Liver (tissue), 9 donors: ENCODE data around the gene GPAT2. TPM values are rescaled to one million over a fixed set of nuclear protein-coding genes. Genes with fewer than 3 reads are reported as not detected.
"Not testable (repeated sequence)": the region's sequence is repeated elsewhere in the genome, so short reads cannot be mapped to it uniquely, and the experiment has no call there.

Experiments
- DNase-seq: peaks from one replicate; pipeline ENCODE4 v3.0.0-alpha.2; 2017; ENCODE audit warnings: low spot score
- H3K27ac ChIP-seq, 2 donors: one replicate each; pipeline ENCODE4 v1.7.0; 2013; ENCODE audit warnings: inconsistent platforms in 2 of 2, low read length in 2 of 2, control low read depth in 1 of 2, low read depth in 1 of 2, mild to moderate bottlenecking in 1 of 2
- H3K27me3 ChIP-seq, 4 donors: one replicate each; pipeline versions ENCODE4 v1.6.1 to v1.7.0; 2013; ENCODE audit warnings: low read length in 3 of 4, inconsistent platforms in 1 of 4, mild to moderate bottlenecking in 1 of 4, moderate library complexity in 1 of 4; ENCODE audit not compliant: control insufficient read depth in 4 of 4, insufficient read depth in 4 of 4
- H3K36me3 ChIP-seq, 4 donors: one replicate each; pipeline versions ENCODE4 v1.6.1 to v1.7.0; 2013; ENCODE audit warnings: low read length in 3 of 4, mild to moderate bottlenecking in 3 of 4, low read depth in 1 of 4, moderate library complexity in 1 of 4; ENCODE audit not compliant: control insufficient read depth in 4 of 4, insufficient read depth in 3 of 4
- H3K4me1 ChIP-seq, 4 donors: one replicate each; pipeline versions ENCODE4 v1.6.1 to v1.7.0; 2013; ENCODE audit warnings: low read length in 3 of 4, mild to moderate bottlenecking in 3 of 4, moderate library complexity in 1 of 4; ENCODE audit not compliant: control insufficient read depth in 4 of 4, insufficient read depth in 4 of 4
- H3K4me3 ChIP-seq, 3 donors: one replicate each; pipeline versions ENCODE4 v1.6.1 to v1.7.0; 2013; ENCODE audit warnings: low read length in 3 of 3, control low read depth in 1 of 3, low read depth in 1 of 3, mild to moderate bottlenecking in 1 of 3
- H3K9ac ChIP-seq, 2 donors: one replicate each; pipeline ENCODE4 v1.7.0; 2013; ENCODE audit warnings: low read length in 2 of 2, mild to moderate bottlenecking in 2 of 2, moderate library complexity in 2 of 2, control low read depth in 1 of 2, low read depth in 1 of 2
- H3K9me3 ChIP-seq, 4 donors: one replicate each; pipeline versions ENCODE4 v1.6.1 to v1.7.0; 2013; ENCODE audit warnings: low read length in 3 of 4; ENCODE audit not compliant: control insufficient read depth in 4 of 4
- RAD21 ChIP-seq, 2 donors: IDR thresholded peaks; 2 replicates each; pipeline ENCODE4 v1.6.1; 2016; ENCODE audit warnings: antibody characterized with exemption in 2 of 2, mild to moderate bottlenecking in 2 of 2
- WGBS: extraction: QIAGEN DNeasy Blood & Tissue Kit; methylation state at CpG from one replicate; pipeline ENCODE4 v1.1.7; 2013; 5-methylcytosine and 5-hydroxymethylcytosine counted together
- polyA plus RNA-seq, 2 donors: library from polyadenylated mRNA; stranded (reverse) in 1 of 2; unstranded in 1 of 2; fragments of 200-250 nt in 1 of 2; fragments of >200 nt in 1 of 2; fragmentation: Nextera tagmentation in 1 of 2; extraction: Ambion mirVana in 1 of 2; gene quantifications; one replicate each; pipeline versions ENCODE4 v1.2.1 to v1.2.3, GENCODE V29; 2013 to 2015
- total RNA-seq, 2 donors: library from RNA; depleted of rRNA; stranded (reverse); fragments of >200 nt; gene quantifications; one replicate each; pipeline ENCODE4 v1.2.3, GENCODE V29; 2014
- TF ChIP-seq, protein P1 (sequence below): fragments of 150-350 bp; IDR thresholded peaks from 2 replicates; pipeline ENCODE4 v1.5.1; 2017; ENCODE audit warnings: improper control_type of control experiment, low read depth, low read length; ENCODE audit not compliant: missing input control
- donor health status: healthy.
- donor health status: healthy.
- donor health status: healthy.
- donor health status: healthy.
- donor health status: healthy.

GPAT2 gene
- total and polyA plus RNA-seq, 4 donors = 0.33 to 3.1 (median 0.51) TPM

DNA sequence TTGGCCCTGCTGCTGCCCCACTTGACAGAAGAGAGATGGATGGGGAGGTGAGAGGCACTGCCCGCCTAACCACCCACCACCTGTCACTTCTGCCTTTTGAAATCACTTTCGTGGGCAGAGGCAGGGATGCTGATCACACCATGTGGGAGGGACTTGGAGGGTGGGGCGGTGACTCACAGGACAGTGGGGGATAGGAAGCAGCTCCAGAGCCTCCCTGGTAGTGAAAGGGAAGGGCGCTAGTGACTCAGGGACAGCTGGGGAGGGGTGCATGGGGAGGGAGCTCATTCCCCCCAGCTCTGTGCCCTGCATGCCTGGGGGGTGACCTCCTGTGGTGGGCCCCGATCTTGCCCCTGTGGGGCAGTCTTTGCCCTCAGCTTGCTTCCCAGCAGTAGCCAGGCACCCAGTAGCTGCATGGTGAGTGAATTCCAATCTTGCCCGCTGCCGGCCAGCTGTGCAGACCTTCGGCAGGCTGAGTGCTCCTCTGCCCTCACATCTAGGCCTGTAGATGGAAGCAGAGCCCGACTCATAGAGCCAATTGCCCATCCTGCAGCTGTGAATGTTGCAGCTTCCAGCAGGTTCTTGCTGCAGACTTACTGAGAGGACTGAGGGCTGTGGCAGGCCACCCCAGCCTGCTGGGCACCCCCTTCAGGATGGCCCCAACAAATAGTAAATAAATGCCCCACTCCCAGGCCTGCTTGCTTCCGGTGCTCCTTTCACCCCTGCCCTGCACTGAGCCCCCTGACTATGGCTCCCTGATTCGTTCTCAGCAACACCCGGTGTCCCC lies 28.6 kb upstream of the GPAT2 start:
- H3K9ac ChIP-seq, H3K4me1 ChIP-seq, H3K27ac ChIP-seq, H3K4me3 ChIP-seq, H3K9me3 ChIP-seq, DNase-seq, H3K36me3 ChIP-seq, H3K27me3 ChIP-seq: not testable (repeated sequence)
- WGBS = 72% methylated on average over 11 of the region's 12 CpGs
- TF ChIP-seq, protein P1, sequence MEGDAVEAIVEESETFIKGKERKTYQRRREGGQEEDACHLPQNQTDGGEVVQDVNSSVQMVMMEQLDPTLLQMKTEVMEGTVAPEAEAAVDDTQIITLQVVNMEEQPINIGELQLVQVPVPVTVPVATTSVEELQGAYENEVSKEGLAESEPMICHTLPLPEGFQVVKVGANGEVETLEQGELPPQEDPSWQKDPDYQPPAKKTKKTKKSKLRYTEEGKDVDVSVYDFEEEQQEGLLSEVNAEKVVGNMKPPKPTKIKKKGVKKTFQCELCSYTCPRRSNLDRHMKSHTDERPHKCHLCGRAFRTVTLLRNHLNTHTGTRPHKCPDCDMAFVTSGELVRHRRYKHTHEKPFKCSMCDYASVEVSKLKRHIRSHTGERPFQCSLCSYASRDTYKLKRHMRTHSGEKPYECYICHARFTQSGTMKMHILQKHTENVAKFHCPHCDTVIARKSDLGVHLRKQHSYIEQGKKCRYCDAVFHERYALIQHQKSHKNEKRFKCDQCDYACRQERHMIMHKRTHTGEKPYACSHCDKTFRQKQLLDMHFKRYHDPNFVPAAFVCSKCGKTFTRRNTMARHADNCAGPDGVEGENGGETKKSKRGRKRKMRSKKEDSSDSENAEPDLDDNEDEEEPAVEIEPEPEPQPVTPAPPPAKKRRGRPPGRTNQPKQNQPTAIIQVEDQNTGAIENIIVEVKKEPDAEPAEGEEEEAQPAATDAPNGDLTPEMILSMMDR = peak; percentile 22
- peak; percentile 29 to 58 for TF ChIP-seq RAD21 (IDR thresholded peaks at IDR 0.05)

DNA sequence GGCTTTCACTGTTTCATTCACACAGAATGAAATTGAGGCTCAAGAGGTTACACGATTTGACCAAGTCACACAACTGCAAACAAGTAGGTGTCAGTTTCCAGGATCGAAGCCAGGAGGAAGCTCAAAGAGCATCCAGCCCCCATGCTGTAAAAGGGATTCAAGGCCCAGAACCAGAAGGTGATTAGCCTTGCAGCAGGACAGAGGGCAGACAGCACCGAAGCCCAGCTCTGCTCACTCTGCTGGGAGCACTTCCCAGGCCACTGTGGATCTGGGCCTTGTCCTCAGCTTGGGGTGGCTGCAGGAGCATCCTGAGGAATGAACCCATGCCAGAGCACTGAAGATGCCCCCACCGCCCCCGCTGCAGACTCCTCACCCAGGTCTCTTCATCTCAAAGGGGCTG lies 27.8 kb upstream of the GPAT2 start:
- WGBS = 75% methylated on average over 3 of the region's 5 CpGs
- H3K4me3 ChIP-seq, H3K4me1 ChIP-seq, H3K9ac ChIP-seq, H3K27me3 ChIP-seq, DNase-seq, H3K27ac ChIP-seq, H3K9me3 ChIP-seq, H3K36me3 ChIP-seq: not testable (repeated sequence)

DNA sequence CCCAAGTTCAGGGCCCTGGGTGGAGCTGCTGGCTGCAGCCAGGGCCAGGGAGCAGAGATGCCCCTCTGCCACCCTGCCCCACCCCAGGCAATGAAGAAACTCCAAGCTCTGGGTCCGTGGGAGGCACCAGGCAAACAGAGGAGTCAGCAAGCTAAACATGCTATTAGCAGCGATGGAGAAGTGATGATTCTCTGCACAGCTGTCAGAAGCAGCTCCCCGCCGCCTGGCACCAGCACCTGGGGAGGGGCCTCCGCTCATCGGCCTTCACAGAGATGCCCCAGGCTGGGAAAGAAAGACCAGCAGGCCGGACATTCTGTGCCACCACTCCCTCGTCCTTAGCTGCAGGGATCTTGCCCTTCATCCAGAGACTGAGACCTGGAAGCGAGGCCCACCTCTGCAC lies 27.2 kb upstream of the GPAT2 start:
- H3K4me1 ChIP-seq, H3K27ac ChIP-seq, H3K9me3 ChIP-seq, DNase-seq, H3K4me3 ChIP-seq, H3K36me3 ChIP-seq, H3K27me3 ChIP-seq, H3K9ac ChIP-seq: not testable (repeated sequence)
- WGBS = 83% methylated on average over 9 of the region's 9 CpGs

DNA sequence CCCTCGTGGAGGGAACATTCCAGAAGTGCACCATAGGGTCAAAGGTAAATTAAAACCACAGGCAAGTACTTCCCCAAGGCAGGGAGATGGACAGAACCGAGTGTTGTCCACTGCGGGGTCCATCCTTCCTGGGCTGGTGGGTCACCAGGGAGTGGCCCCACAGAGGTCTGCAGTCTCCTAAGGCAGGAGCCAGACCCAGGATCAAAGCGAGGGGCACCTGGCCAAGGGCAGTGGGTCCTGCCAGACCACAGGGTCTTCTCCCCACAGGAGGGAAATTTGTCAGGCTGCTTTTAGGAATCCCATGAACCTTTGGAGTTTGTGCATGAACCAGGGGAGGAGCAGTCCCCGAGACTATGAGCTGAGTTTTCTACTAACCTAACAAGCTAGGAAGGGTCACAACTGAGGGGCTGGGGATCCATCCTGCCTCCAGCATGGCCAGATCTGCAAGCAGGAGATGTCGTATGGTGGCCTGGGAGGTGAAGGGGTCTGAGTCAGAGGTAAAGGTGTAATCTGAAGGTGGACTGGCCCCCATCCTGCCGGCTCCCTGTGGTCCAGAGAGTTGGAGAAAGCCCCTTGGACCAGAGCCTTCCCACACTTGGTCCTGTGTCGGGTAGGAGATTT lies 26.6 kb upstream of the GPAT2 start:
- not testable (repeated sequence) for H3K9me3 ChIP-seq, H3K4me1 ChIP-seq, H3K36me3 ChIP-seq, H3K27ac ChIP-seq, H3K27me3 ChIP-seq, H3K9ac ChIP-seq, H3K4me3 ChIP-seq
- DNase-seq = peak; percentile 32
- 79% methylated on average over 8 of the region's 8 CpGs for WGBS

DNA sequence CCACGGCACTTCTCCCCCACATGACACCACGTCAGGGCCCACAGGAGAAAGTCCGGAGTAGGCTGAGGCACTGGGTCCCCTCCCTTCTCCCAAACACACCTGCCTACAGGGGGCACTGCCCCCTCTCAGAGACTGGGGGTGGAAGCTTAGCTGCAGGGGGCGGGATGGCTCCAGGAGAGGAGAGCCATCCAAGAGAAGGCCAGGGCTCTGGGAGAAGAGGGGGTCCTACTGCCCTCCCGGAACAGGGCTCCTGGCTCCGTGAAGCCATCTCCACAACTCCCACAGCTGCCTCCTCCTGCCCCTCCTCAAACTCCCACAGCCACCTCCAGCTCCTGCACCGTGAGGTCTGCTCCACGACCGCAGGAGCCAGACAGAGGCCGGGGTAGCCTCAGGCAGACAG lies 25.6 kb upstream of the GPAT2 start:
- 78% methylated on average over 9 of the region's 10 CpGs for WGBS
- not testable (repeated sequence) for H3K9me3 ChIP-seq, H3K9ac ChIP-seq, DNase-seq, H3K4me3 ChIP-seq, H3K27ac ChIP-seq, H3K36me3 ChIP-seq, H3K27me3 ChIP-seq, H3K4me1 ChIP-seq

DNA sequence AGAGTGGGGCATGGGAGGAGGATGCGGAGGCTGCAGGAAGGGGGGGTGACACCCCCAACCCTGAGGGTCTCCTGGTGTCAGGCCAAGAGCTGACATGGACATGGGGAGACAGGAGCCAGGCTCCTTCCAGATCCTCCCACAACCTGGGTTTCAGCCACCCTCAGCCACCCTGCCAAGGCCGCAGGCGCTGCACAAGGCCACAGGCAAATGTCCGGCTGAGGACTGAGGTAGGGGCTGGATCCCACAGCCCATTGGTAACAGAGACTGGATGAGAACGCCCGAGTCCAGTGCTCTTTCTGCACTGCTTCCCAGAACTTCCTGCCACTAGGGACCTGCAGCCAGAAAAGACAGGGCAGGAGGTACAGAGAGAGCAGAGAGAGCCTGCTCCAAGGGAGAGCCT lies 24.7 kb upstream of the GPAT2 start:
- not testable (repeated sequence) for H3K9me3 ChIP-seq, H3K27ac ChIP-seq, DNase-seq, H3K27me3 ChIP-seq, H3K4me1 ChIP-seq, H3K9ac ChIP-seq, H3K36me3 ChIP-seq, H3K4me3 ChIP-seq
- WGBS = 72% methylated on average over 5 of the region's 6 CpGs

DNA sequence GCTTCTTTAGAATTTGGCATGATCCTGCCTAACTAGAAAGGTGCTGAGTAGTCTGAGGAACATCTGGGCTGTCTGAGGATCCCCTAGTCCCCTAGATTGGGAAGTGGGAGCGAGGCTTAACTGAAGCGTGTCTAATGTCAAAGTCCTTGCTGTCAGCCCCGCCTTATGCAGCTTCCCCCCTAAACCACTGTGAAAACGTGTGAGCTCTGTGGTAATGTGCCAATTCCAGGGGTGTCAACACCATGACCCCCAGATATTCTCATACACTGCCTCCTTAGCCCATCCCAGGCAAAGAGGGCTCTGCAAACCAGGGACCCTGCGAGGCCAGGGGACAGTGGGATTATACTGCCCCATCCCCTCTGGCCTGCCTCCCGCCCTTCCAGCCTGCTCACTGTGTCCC lies 21.1 kb upstream of the GPAT2 start:
- not testable (repeated sequence) for H3K27ac ChIP-seq, H3K4me3 ChIP-seq, H3K9ac ChIP-seq, H3K27me3 ChIP-seq, H3K36me3 ChIP-seq, H3K4me1 ChIP-seq, DNase-seq, H3K9me3 ChIP-seq
- WGBS = 66% methylated on average over 3 of the region's 6 CpGs
